OCI-LY1 (cell line): ENCODE results near the gene PTPRN2.

Experiments used
- H2AFZ ChIP-seq: fragments of 200-600 bp; sonication (generic), shearing (Covaris generic); 2 replicates; pipeline ENCODE4 v1.6.0; 2014; ENCODE audit warnings: antibody characterized with exemption, mild to moderate bottlenecking, low read length
- H3F3A ChIP-seq: fragments of 200-600 bp; sonication (generic), shearing (Covaris generic); 2 replicates; pipeline ENCODE4 v1.6.0; 2014; ENCODE audit warnings: mild to moderate bottlenecking, antibody characterized with exemption, low read length, moderate library complexity; ENCODE audit not compliant: insufficient read depth
- H3K27ac ChIP-seq: fragments of 200-600 bp; sonication (generic); 2 replicates; pipeline ENCODE4 v1.5.1; 2014; ENCODE audit warnings: low read length, mixed run types, mild to moderate bottlenecking, low read depth; ENCODE audit not compliant: poor library complexity, severe bottlenecking
- H3K27me3 ChIP-seq: fragments of 200-600 bp; sonication (generic); 2 replicates; pipeline ENCODE4 v1.6.0; 2014; ENCODE audit warnings: antibody characterized with exemption, mild to moderate bottlenecking, low read length, moderate library complexity; ENCODE audit not compliant: insufficient read depth
- H3K36me3 ChIP-seq: fragments of 200-600 bp; sonication (generic); 2 replicates; pipeline ENCODE4 v1.6.1; 2014; ENCODE audit warnings: mild to moderate bottlenecking, antibody characterized with exemption, low read length, moderate library complexity, mixed read lengths; ENCODE audit not compliant: insufficient read depth
- H3K4me1 ChIP-seq: fragments of 200-600 bp; sonication (generic); 2 replicates; pipeline ENCODE4 v1.5.1; 2014; ENCODE audit warnings: mild to moderate bottlenecking, low read length, moderate library complexity; ENCODE audit not compliant: insufficient read depth, severe bottlenecking
- H3K4me2 ChIP-seq: fragments of 200-600 bp; sonication (generic), shearing (Covaris generic); 2 replicates; pipeline ENCODE4 v1.6.1; 2014; ENCODE audit warnings: low read length
- H3K4me3 ChIP-seq: fragments of 200-600 bp; sonication (generic); 2 replicates; pipeline ENCODE4 v1.5.1; 2014; ENCODE audit warnings: low read length, low read depth, mild to moderate bottlenecking, mixed read lengths; ENCODE audit not compliant: poor library complexity, severe bottlenecking
- H3K79me2 ChIP-seq: fragments of 200-600 bp; shearing (Covaris generic); 2 replicates; pipeline ENCODE4 v1.6.1; 2016; ENCODE audit warnings: mixed run types, low read length, mixed read lengths; ENCODE audit not compliant: insufficient read depth
- H3K9ac ChIP-seq: fragments of 200-600 bp; sonication (generic), shearing (Covaris generic); 2 replicates; pipeline ENCODE4 v1.6.1; 2014; ENCODE audit warnings: mild to moderate bottlenecking, low read length, mixed read lengths
- H3K9me2 ChIP-seq: fragments of 200-600 bp; sonication (generic), shearing (Covaris generic); 2 replicates; pipeline ENCODE4 v1.6.1; 2014; ENCODE audit warnings: low read depth, mild to moderate bottlenecking, low read length, mixed read lengths
- H3K9me3 ChIP-seq: fragments of 200-600 bp; shearing (Covaris generic); 2 replicates; pipeline ENCODE4 v1.6.1; 2014; ENCODE audit warnings: low read length, mixed read lengths
- H4K20me1 ChIP-seq: fragments of 200-600 bp; sonication (generic), shearing (Covaris generic); 2 replicates; pipeline ENCODE4 v1.6.0; 2016; ENCODE audit warnings: mild to moderate bottlenecking, low read length; ENCODE audit not compliant: insufficient read depth
- EZH2 ChIP-seq: fragments of 200-600 bp; sonication (generic), shearing (Covaris generic); IDR thresholded peaks from 2 replicates; pipeline ENCODE4 v1.8.0; 2017; ENCODE audit warnings: borderline replicate concordance, mixed run types, mild to moderate bottlenecking, antibody characterized with exemption, low read length, moderate library complexity, mixed read lengths
- TF ChIP-seq, protein P1 (sequence below): fragments of 200-600 bp; sonication (generic), shearing (Covaris generic); IDR thresholded peaks from 2 replicates; pipeline ENCODE4 v1.5.1; 2017; ENCODE audit warnings: mild to moderate bottlenecking, antibody characterized with exemption, low read length, moderate library complexity, mixed read lengths

Gene PTPRN2

DNA sequence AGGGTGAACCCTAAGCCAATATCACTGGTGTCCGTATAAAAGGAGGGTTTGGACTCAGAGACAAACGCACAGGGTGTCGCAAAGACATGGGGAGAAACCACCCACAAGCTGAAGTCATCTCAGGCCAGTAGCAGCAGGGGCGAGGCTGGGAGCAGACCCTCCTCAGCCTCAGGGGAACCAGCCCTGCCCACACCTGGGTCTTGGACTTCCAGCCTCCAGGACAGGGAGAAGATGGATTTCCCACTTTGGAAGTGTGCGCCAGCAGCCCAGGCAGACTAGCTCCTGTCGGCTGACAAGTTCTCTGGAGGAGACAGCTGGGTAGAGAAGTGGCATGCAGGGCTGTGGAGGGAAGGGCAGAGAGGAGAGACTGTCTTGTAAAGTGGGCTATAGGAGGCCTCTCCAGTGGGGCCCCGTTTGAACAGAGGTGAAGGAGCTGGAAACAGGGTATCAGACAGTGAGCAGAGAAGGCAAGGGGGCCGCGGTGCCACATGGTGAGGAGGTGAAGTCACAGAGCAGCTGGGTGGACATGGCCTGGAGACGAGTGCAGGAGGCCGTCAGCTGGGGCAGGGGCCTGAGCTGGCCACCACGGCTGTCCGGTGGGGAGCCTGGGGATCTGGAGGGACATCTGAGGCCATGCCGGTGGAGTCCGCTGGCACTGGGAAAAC, 475.6 kb downstream of the PTPRN2 start:
- H3K4me2 ChIP-seq, result no peak overlapping the region

DNA sequence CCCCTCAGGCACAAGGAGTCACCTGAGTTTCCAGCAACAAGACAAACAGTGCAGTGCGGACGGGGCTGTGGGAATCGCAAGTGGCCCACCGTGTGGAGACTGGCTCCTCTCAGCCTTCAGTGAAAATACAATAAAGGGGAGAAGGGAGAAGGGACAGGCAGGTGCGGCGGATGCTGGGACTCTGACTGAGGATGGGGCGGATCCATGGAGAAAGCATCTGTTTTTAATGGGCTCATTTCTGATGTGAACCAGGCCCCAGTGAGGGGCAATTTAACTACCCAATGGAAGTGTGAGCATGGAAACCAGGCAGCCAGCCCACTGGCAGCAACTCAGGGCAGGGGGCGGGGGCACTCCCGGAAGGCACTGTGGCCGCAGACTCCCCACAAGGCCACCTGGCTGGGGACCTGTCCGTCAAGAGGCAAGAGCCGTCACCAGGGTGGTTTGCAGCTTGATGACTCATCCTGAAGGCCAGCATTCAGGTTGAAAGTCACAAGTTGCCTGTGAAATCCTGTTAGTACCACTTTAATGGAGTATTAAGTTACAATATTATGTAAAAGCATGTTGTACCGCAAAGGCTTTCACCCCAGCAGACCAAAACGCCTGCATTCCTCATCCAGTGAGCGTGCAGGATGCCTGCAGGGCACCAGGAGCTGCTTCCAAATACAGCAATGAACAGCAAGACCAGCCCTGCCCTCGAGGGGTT, 476.4 kb downstream of the PTPRN2 start:
- Histone ChIP-seq H3K4me3 (no peak overlapping the region), H3K9ac (no peak overlapping the region)

More for the DNA sequence above, 475.6 kb downstream of the PTPRN2 start:
- Histone ChIP-seq H3K36me3 (no peaks in the 10 kb centered on the region), H3F3A (no peaks in the 10 kb centered on the region), H3K9me2 (no peaks in the 10 kb centered on the region), H3K27ac (no peak overlapping the region), H4K20me1 (no peaks in the 10 kb centered on the region), H3K4me1 (no peaks in the 10 kb centered on the region), H3K9me3 (no peaks in the 10 kb centered on the region), H3K27me3 (no peaks in the 10 kb centered on the region), H2AFZ (no peak overlapping the region), H3K79me2 (no peaks in the 10 kb centered on the region), H3K4me3 (no peak overlapping the region), H3K9ac (no peak overlapping the region)
- no peak for TF ChIP-seq EZH2
- TF ChIP-seq, protein P1, sequence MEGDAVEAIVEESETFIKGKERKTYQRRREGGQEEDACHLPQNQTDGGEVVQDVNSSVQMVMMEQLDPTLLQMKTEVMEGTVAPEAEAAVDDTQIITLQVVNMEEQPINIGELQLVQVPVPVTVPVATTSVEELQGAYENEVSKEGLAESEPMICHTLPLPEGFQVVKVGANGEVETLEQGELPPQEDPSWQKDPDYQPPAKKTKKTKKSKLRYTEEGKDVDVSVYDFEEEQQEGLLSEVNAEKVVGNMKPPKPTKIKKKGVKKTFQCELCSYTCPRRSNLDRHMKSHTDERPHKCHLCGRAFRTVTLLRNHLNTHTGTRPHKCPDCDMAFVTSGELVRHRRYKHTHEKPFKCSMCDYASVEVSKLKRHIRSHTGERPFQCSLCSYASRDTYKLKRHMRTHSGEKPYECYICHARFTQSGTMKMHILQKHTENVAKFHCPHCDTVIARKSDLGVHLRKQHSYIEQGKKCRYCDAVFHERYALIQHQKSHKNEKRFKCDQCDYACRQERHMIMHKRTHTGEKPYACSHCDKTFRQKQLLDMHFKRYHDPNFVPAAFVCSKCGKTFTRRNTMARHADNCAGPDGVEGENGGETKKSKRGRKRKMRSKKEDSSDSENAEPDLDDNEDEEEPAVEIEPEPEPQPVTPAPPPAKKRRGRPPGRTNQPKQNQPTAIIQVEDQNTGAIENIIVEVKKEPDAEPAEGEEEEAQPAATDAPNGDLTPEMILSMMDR, result no peak

DNA sequence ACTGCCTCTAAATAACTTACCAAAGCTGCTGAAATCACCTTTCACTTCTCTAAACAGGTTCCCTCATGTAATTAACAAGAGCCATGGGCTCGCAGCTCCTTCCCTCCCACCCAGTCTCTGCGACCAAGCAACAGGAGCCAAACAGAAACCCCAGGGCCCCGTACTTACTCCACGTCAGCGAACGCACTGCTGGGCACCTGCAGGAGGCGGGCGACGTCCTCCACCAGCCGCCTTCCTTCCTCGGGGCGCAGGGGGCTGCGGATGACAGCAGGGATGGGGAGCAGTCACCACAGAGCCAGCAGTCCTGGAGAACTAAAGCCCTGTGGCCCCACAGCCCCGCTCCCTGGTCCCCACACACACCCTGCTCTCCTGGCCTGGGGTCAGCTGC, 477.0 kb downstream of the PTPRN2 start:
- TF ChIP-seq, protein P1, result no peak
- no peak for TF ChIP-seq EZH2
- no peak overlapping the region for H3K9ac ChIP-seq
- H3K27me3 ChIP-seq, result no peaks in the 10 kb centered on the region
- H3K9me3 ChIP-seq, result no peaks in the 10 kb centered on the region
- H3K9me2 ChIP-seq, result no peaks in the 10 kb centered on the region
- no peaks in the 10 kb centered on the region for H3F3A ChIP-seq
- no peaks in the 10 kb centered on the region for H3K4me1 ChIP-seq
- H3K4me3 ChIP-seq, result no peak overlapping the region
- H2AFZ ChIP-seq, result no peak overlapping the region
- no peaks in the 10 kb centered on the region for H4K20me1 ChIP-seq
- no peak overlapping the region for H3K27ac ChIP-seq
- H3K36me3 ChIP-seq, result no peaks in the 10 kb centered on the region
- no peak overlapping the region for H3K4me2 ChIP-seq
- H3K79me2 ChIP-seq, result no peaks in the 10 kb centered on the region

More for the DNA sequence above, 476.4 kb downstream of the PTPRN2 start:
- Histone ChIP-seq H3K4me2 (no peak overlapping the region), H3K36me3 (no peaks in the 10 kb centered on the region), H3F3A (no peaks in the 10 kb centered on the region), H3K27me3 (no peaks in the 10 kb centered on the region), H2AFZ (no peak overlapping the region), H3K4me1 (no peaks in the 10 kb centered on the region), H3K27ac (no peak overlapping the region), H3K79me2 (no peaks in the 10 kb centered on the region), H3K9me3 (no peaks in the 10 kb centered on the region), H4K20me1 (no peaks in the 10 kb centered on the region), H3K9me2 (no peaks in the 10 kb centered on the region)
- TF ChIP-seq, protein P1, result no peak
- TF ChIP-seq EZH2, result no peak
